Measurements from ENCODE around the gene SELENON. TPM values are rescaled to one million over a fixed set of nuclear protein-coding genes. Genes with fewer than 3 reads are reported as not detected.

Gene SELENON
- total and polyA plus RNA-seq, 2 of the 4 experiments (the other 2 are of a cell fraction) = 9.1 to 114 TPM

DNA sequence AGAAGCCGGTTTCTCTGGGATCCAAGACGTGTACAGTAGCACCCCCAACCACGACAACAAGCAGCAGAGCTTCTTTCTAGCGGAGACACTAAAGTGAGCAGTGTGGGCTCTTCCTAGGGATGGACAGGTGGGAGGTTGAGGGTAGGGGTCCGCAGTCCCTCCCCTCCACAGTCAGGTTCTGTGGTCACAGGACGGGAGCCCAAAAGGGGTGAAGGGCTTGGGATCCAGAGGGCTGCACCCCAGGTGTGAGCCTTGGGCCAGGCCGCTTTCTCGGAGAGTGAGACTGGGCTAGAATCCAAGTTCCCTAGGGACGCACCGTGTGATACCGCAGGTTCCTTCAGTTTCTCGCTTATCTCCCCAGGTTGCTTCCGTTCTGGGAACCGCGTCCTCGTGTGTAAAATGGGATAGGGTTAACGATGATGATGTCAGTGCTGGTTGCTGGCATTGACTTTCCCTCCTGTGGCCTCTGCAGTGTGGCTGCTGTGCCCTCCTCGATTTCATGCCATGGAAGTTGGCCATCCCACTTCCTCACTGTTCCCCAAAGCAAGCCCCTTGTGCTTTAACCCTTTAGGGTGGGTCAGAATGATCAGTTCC, 17.3 kb upstream of the SELENON start:
- Histone ChIP-seq H3K79me1 (ENCODE audit: low read depth in 1 of 2, low read length in 2 of 2) (no peaks in the 10 kb centered on the region), H3K27me3 (ENCODE audit: control insufficient read depth, insufficient read depth, low read length) (no peaks in the 10 kb centered on the region), H3K9ac (ENCODE audit: low read depth, low read length) (no peak overlapping the region), H3K18ac (ENCODE audit: low read depth, low read length) (no peak overlapping the region), H3K36me3 (ENCODE audit: control insufficient read depth, insufficient read depth, low read length) (peaks cover 20% of the 10 kb centered on the region; the same call in 1 of the 2 replicates), H3K9me1 (ENCODE audit: insufficient read depth, low read length) (peaks cover 10% of the 10 kb centered on the region), H4K8ac (ENCODE audit: low read depth in 2 of 2, low read length in 2 of 2) (no peak overlapping the region), H2BK5ac (ENCODE audit: low read depth, low read length, poor library complexity, severe bottlenecking) (no peak overlapping the region), H3K56ac (ENCODE audit: extremely low read depth, insufficient read depth, low read length) (no peak overlapping the region), H2BK120ac (ENCODE audit: low read depth, low read length) (no peak overlapping the region), H3K27ac (ENCODE audit: insufficient read depth, low read length) (no peak overlapping the region), H2BK15ac (ENCODE audit: low read depth, low read length) (no peak overlapping the region), H4K5ac (ENCODE audit: low read depth, low read length) (no peak overlapping the region), H3K4me3 (ENCODE audit: insufficient read depth, low read depth, low read length) (no peak overlapping the region), H2AK5ac (ENCODE audit: low read depth, low read length) (no peak overlapping the region), H3K4me2 (ENCODE audit: low read depth, low read length) (no peak overlapping the region), H4K91ac (ENCODE audit: insufficient read depth, low read depth, low read length) (no peak overlapping the region), H3K9me3 (ENCODE audit: control insufficient read depth, insufficient read depth, low read length) (no peaks in the 10 kb centered on the region), H3K4ac (ENCODE audit: low read depth, low read length) (0 out of 2 replicates have a peak overlapping the region, but pooled peaks have one; percentile 35), H3K4me1 (ENCODE audit: control insufficient read depth, insufficient read depth, low read length) (peaks cover 17% of the 10 kb centered on the region), H3K23ac (ENCODE audit: low read depth, low read length) (no peak overlapping the region), H2AFZ (replicated peaks; ENCODE audit: low read length, poor library complexity) (no peak overlapping the region), H2BK20ac (ENCODE audit: low read depth, low read length) (no peak overlapping the region), H3K14ac (replicated peaks; ENCODE audit: low read depth, low read length) (no peak overlapping the region), H4K20me1 (ENCODE audit: insufficient read depth, low read length) (no peaks in the 10 kb centered on the region; the same call in 1 of the 2 replicates), H2AK9ac (replicated peaks; ENCODE audit: low read depth, low read length, poor library complexity) (no peak overlapping the region)
- ChIA-PET CTCF (no interaction called here), POLR2A (ENCODE audit: unreplicated experiment) (no interaction called here)
- DNase-seq (no peak), ATAC-seq (ENCODE audit: low read depth) (no peak)
- TF ChIP-seq CEBPB (IDR thresholded peaks at IDR 0.05; ENCODE audit: low read depth, low read length) = no peak
- TF ChIP-seq SMC3 (IDR thresholded peaks at IDR 0.05; ENCODE audit: low read depth, low read length) = no peak
- no peak for TF ChIP-seq MAFK (IDR thresholded peaks at IDR 0.05; ENCODE audit: low read depth, low read length)
- TF ChIP-seq, protein P1, sequence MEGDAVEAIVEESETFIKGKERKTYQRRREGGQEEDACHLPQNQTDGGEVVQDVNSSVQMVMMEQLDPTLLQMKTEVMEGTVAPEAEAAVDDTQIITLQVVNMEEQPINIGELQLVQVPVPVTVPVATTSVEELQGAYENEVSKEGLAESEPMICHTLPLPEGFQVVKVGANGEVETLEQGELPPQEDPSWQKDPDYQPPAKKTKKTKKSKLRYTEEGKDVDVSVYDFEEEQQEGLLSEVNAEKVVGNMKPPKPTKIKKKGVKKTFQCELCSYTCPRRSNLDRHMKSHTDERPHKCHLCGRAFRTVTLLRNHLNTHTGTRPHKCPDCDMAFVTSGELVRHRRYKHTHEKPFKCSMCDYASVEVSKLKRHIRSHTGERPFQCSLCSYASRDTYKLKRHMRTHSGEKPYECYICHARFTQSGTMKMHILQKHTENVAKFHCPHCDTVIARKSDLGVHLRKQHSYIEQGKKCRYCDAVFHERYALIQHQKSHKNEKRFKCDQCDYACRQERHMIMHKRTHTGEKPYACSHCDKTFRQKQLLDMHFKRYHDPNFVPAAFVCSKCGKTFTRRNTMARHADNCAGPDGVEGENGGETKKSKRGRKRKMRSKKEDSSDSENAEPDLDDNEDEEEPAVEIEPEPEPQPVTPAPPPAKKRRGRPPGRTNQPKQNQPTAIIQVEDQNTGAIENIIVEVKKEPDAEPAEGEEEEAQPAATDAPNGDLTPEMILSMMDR (conservative IDR thresholded peaks at IDR 0.05; ENCODE audit: low read depth, low read length) = no peak
- no peak for TF ChIP-seq NFE2L2 (IDR thresholded peaks at IDR 0.05; ENCODE audit: low read depth, low read length)
- no peak for TF ChIP-seq RFX5 (IDR thresholded peaks at IDR 0.05; ENCODE audit: low read depth, low read length)
- TF ChIP-seq, protein P2, sequence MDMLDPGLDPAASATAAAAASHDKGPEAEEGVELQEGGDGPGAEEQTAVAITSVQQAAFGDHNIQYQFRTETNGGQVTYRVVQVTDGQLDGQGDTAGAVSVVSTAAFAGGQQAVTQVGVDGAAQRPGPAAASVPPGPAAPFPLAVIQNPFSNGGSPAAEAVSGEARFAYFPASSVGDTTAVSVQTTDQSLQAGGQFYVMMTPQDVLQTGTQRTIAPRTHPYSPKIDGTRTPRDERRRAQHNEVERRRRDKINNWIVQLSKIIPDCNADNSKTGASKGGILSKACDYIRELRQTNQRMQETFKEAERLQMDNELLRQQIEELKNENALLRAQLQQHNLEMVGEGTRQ (IDR thresholded peaks at IDR 0.05; ENCODE audit: low read depth, low read length) = no peak
- dilution Hi-C loops (cut with HindIII; ENCODE audit: low sequenced_read_pairs, unreplicated experiment) (no loop called here), intact Hi-C loops (cut with micrococcal nuclease) (no loop called here), in situ Hi-C loops (cut with MboI; ENCODE audit: low sequenced_read_pairs) (no loop called here)
- 87% methylated on average over 7 of the region's 18 CpGs; no CpG with 5 or more reads in 1 of the 2 experiments for WGBS, 2 experiments (ENCODE audit: extremely low coverage in 2 of 2, insufficient read length in 1 of 2)
- BruUV-seq (replicated peaks) = no TSS peak
